SK-N-MC (cell line): Measurements from ENCODE around the gene BTBD17.

Source experiments
- EZH2 ChIP-seq: fragments of 200-600 bp; sonication (generic); IDR thresholded peaks from one replicate; pipeline ENCODE4 v1.6.1; 2017; ENCODE audit warnings: antibody characterized with exemption
- FOXP2 ChIP-seq: optimal IDR thresholded peaks from 2 replicates; pipeline ENCODE3; 2011; ENCODE audit warnings: mild to moderate bottlenecking, moderate library complexity; ENCODE audit not compliant: insufficient read depth; ENCODE audit errors: extremely low read length, control extremely low read depth
- POLR2AphosphoS5 ChIP-seq: IDR thresholded peaks from 2 replicates; pipeline ENCODE4 v1.6.1; 2012; ENCODE audit warnings: mild to moderate bottlenecking, low read depth, low read length, borderline replicate concordance

DNA sequence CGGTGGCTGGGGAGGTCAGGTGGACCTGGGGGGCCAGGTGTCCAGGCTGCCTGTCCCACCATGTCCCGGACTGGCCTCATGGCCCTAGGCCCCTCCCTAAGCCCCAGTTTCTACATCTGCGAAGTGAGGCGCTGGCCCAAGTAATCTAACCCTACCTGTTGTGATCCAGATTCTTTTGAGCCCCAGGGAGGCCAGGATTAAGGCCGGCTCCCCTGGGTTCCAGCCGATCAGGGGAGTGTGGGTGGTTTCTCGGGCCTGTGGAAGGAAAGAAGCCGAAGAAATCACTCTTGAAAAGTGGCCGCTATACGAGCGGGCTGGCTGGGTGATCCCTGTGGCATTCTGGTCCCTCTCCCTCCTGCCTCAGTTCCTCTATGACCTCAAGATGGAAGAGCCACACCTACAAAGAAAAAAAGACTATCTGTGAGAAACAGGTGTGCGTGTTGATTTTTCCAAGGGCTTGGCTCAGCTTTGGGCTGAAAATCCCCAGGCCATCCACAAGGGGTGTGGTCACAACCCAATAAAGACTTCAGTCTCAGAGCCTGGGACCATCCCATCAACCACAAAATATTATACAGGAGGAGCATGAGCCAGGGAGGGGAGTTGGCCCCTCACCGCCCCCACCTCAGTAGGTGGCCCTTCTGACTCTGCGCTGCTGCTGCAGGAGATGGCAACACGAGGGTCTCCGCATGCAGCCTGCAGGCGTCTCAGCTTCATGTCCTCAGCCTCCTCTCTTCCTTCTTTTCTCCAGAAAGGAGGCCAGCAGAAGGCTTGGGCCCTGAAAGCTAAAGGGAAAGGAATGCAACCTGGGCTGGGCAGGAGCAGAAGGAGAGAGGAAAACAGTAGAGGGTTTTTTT is 25.9 kb upstream of the BTBD17 start:
- TF ChIP-seq EZH2 (no peak), POLR2AphosphoS5 (no peak), FOXP2 (no peak)
